GM19468 (cell line): ENCODE data around the gene KRTAP20-4.

Experiments used
- ATAC-seq: cut with Tn5 transposase; IDR thresholded peaks from one replicate; pipeline ENCODE4 v1.9.1; 2021; ENCODE audit warnings: mild to moderate bottlenecking, moderate library complexity, moderate number of reproducible peaks; ENCODE audit not compliant: unreplicated experiment; ENCODE audit errors: extremely low read depth

The KRTAP20-4 gene

GRCh38 chr21:30620522-30620921, at the start of gene KRTAP20-4:
KRTAP20-4 (plus strand) TSS chr21:30620627.
- ATAC-seq, result no peak

- no peak for ATAC-seq
Observed at GRCh38 chr21:30577766-30578165, 42.7 kb upstream of the KRTAP20-4 start.

GRCh38 chr21:30579346-30579745, 41.1 kb upstream of the KRTAP20-4 start:
- no peak for ATAC-seq

- no peak for ATAC-seq
Observed at GRCh38 chr21:30580132-30580531, 40.3 kb upstream of the KRTAP20-4 start.

- ATAC-seq, result no peak
Observed at GRCh38 chr21:30582870-30583269, 37.6 kb upstream of the KRTAP20-4 start.

- ATAC-seq, result no peak
Observed at GRCh38 chr21:30590297-30590696, 30.1 kb upstream of the KRTAP20-4 start, which contains the start of gene KRTAP22-2. KRTAP22-2 (minus strand) TSS chr21:30590397.

GRCh38 chr21:30592140-30592539, 28.3 kb upstream of the KRTAP20-4 start, which contains the start of gene KRTAP6-3:
KRTAP6-3 (plus strand) TSS chr21:30592440; CDS start chr21:30592446, 6 bp downstream.
- ATAC-seq, result no peak

- ATAC-seq, result no peak
Observed at GRCh38 chr21:30598802-30599201, 21.6 kb upstream of the KRTAP20-4 start, which contains the start of gene KRTAP6-2. KRTAP6-2 (minus strand) TSS chr21:30598902; CDS start chr21:30598874, 28 bp downstream.

- no peak for ATAC-seq
Observed at GRCh38 chr21:30600787-30601186, 19.6 kb upstream of the KRTAP20-4 start, which contains the start of gene KRTAP22-1. KRTAP22-1 (plus strand) TSS chr21:30601087.

GRCh38 chr21:30605968-30606367, 14.5 kb upstream of the KRTAP20-4 start:
- ATAC-seq, result no peak

GRCh38 chr21:30612132-30612531, 8.3 kb upstream of the KRTAP20-4 start:
- no peak for ATAC-seq

- no peak for ATAC-seq
Observed at GRCh38 chr21:30613836-30614235, 6.6 kb upstream of the KRTAP20-4 start, which contains the start of gene KRTAP6-1. KRTAP6-1 (minus strand) TSS chr21:30613930; CDS start chr21:30613904, 26 bp downstream.

- no peak for ATAC-seq
Observed at GRCh38 chr21:30615199-30615598, 5.2 kb upstream of the KRTAP20-4 start.

GRCh38 chr21:30616125-30616524, 4.3 kb upstream of the KRTAP20-4 start, which contains the start of gene KRTAP20-1:
KRTAP20-1 (plus strand) TSS chr21:30616425; CDS start chr21:30616455, 30 bp downstream.
- no peak for ATAC-seq

- no peak for ATAC-seq
Observed at GRCh38 chr21:30620080-30620479, 347 bp upstream of the KRTAP20-4 start.

GRCh38 chr21:30623362-30623761, 2.9 kb downstream of the KRTAP20-4 start:
- no peak for ATAC-seq

- no peak for ATAC-seq
Observed at GRCh38 chr21:30625449-30626165, 5.2 kb downstream of the KRTAP20-4 start.

- no peak for ATAC-seq
Observed at GRCh38 chr21:30628109-30628508, 7.7 kb downstream of the KRTAP20-4 start.

- no peak for ATAC-seq
Observed at GRCh38 chr21:30629200-30629599, 8.8 kb downstream of the KRTAP20-4 start.

- no peak for ATAC-seq
Observed at GRCh38 chr21:30634906-30635305, 14.5 kb downstream of the KRTAP20-4 start, which contains the start of gene KRTAP20-2. KRTAP20-2 (plus strand) TSS chr21:30635206; CDS start chr21:30635264, 58 bp downstream.

- ATAC-seq, result no peak
Observed at GRCh38 chr21:30638686-30639085, 18.3 kb downstream of the KRTAP20-4 start.
